ENCODE measurements around the gene AUTS2.
A peak's percentile ranks its signal among the peaks of the same experiment; 100 is the strongest.

AUTS2 gene

DNA sequence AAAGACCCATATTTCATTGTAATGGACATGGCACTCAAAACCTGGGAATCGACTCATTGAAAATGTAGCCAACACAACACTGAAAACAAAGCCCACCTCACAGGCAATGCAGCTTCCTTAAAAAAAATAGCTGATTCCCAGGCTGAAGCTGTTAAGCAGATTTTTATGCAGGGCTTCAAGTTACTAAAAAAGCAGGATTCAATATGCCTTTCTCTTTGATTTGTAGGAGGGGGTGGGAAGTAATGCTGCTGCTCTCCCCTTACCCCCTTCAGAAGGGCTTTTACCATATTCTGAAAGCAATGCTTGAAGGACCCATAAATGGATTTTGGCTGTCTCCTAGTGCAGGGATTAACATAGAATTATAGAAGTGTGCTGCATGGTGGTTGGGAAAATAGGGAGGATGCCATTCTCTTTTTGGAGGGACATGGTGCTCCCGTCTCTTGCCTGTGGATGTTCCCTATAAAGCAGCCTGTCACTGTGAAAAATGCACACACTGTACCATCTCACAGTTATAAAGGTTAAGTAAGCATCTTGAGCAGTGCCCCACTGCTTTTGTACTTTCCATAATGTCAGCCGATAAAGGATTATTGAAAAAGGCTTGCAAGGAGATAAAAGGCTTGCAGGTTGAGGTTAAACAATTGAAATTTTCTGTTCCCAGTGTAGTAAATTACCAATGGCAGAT, 262.8 kb downstream of the AUTS2 start:
- no peak for FAIRE-seq
- DNase-seq (ENCODE audit: extremely low spot score, insufficient read length, low read depth): no peak

DNA sequence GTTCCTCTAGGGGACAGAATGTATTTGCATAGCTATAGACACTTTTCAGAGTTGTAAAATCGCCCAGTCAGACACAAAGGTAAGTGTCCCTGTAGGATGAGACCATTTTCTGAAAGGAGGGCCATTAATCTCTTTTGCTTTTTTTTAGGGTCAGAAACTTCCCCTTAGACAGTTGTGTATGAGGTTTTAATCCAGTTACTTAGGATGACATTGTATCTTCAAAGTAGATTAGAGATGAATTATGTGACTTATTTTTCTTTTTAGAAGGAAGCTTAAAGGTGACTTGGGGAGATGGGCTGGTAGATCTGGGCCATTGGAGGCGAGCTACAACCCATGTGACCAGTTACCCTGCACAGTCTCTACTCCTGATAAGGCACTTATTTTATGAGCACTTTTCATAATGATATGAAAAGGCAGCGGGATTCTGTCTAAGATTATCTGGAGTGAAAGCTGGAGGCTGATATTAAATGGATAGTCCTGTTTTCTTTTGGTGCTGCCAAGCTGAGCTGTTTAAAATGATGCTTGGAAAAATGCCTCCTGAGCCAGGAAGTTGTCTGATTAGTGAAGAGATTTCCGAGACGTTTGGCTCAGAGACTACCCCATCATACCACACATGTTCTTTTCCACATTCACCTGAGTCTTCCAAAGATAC, 264.3 kb downstream of the AUTS2 start:
- no peak for DNase-seq (ENCODE audit: extremely low spot score, insufficient read length, low read depth)

DNA sequence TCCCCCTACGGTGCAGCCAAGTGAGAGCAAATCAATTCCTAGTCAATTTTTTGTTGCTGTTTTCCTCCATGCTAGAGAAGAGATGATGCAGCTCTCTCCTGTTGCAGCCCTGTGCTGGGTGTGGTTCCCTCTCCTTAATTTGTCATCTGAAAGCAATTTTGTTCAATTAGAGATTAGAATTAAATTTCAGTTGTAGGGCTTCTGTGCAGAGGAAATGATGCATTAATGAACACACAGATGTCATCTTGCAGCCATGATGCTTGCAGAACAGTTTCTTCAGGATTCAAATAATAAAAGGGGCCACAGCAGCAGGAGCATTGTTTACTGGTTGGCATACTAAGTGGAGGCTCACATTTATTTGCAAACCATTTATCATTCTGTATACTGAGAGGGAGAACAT, 266.0 kb downstream of the AUTS2 start:
- FAIRE-seq (no peak), DNase-seq (ENCODE audit: extremely low spot score, insufficient read length, low read depth) (no peak)

More for the DNA sequence above, 264.3 kb downstream of the AUTS2 start:
- FAIRE-seq: no peak

- FAIRE-seq (peak; percentile 46), DNase-seq (ENCODE audit: extremely low spot score, insufficient read length, low read depth) (no peak)
These were observed 266.5 kb downstream of the AUTS2 start for GRCh38 chr7:69864822-69865221.

DNA sequence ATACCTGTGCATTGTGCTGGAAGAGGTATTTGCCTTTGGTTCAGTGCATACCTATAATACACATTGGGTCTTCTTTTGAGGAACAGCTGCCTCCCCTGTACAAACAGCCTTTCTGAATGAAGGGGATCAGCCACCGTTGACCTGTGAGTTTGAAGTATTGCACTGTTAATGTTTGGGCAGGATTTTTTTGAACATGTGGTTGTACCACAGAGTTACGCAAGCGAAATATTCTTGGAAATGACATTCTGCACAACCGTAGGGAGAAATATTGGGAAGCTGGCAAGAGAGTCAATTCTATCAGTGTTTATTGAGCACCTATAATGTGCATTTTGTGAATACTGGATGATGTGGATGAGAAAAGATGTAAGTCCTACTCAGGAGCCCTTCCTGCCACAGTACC, 270.6 kb downstream of the AUTS2 start:
- FAIRE-seq (no peak), DNase-seq (ENCODE audit: extremely low spot score, insufficient read length, low read depth) (no peak)

- DNase-seq (ENCODE audit: extremely low spot score, insufficient read length, low read depth) (no peak), FAIRE-seq (no peak)
These were observed 273.1 kb downstream of the AUTS2 start for GRCh38 chr7:69871213-69871885.

DNA sequence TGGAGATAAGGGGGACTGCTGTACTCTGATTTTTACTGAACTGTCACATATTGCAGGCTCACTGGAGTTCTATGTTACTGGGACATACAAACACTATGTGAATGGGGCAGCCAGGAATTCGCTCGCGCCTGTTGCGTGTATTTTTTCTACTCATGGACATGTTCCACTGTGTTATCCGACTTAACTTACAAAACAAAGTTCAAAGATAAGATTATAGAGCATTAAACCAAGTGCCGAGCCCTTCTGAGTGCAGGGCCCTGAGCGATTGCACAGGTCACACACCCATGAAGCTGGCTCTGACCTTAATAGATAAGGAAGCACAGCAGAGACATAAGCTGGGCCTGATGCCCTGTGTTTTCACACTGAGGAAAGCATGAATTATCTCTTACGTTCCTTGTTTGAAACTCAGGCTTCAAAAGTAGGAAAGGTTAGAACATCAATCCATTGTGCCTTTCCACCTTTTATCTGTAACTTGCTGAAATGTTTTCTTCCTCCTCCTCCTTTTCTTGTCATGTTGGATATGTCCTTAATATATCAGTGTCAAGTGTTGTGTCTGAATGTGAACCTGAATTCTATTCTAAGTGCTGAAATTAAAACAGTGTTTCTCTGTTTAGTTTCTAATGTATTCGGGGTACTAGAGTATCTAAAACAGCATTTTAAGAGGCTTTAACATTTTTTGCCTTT, 273.8 kb downstream of the AUTS2 start:
- FAIRE-seq: no peak

DNA sequence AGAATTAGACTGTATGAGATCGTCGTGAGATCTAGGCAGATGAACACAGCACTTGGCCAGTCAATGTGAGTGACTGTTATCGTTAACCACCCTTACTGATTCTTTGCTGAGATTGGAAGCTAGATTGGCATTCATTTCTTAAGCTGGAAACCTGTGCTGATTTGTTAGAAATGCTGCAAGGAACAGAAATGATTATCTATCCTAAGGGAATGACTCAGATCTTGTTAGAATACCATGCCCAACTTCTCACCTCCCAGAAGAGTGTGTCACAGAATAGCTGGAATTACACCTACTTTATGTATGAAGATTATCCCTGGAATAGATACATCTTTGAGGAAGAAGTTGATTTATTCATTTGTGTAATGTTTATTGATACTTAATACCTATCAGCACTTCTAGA, 275.2 kb downstream of the AUTS2 start:
- no peak for FAIRE-seq

More for the DNA sequence above, 273.8 kb downstream of the AUTS2 start:
- no peak for DNase-seq (ENCODE audit: extremely low spot score, insufficient read length, low read depth)

GRCh38 chr7:69878015-69878414, 279.7 kb downstream of the AUTS2 start:
- FAIRE-seq: no peak

More for the DNA sequence above, 275.2 kb downstream of the AUTS2 start:
- DNase-seq (ENCODE audit: extremely low spot score, insufficient read length, low read depth): no peak

DNA sequence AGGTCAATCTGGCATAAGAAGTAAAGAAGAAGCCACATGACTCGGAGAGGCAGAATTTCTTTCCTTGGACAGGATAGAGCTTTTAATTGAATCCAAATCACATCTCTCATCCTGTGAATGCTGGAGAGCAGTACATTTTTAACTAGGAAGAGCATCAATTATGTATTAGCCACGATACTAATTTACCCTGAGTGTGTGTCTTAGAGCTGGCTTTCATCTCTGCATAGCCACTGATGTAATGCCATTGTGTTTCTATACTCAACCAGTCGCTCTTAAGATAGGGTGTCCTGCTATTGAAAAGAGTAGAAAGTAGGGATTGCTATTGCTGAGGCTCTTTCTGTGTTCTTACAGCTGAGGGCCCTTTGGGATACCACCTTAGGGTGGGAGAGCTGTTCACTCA, 280.3 kb downstream of the AUTS2 start:
- DNase-seq (ENCODE audit: extremely low spot score, insufficient read length, low read depth): no peak
- no peak for FAIRE-seq

More at GRCh38 chr7:69878015-69878414, 279.7 kb downstream of the AUTS2 start:
- DNase-seq (ENCODE audit: extremely low spot score, insufficient read length, low read depth): no peak

DNA sequence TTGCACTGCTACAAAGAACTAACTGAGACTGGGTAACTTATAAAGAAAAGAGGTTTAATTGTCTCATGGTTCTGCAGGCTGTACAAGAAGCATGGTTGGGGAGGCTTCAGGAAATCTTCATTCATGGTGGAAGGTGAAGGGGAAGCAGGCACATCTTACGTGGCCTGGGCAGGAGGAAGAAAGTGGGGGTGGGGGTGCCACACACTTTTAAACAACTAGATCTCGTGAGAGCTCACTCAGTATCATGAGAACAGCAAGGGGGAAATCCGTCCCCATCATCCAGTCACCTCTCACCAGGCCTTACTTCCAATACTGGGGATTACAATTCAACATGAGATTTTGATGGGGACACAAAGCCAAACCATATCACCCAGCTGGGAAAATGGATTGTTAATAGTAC, 281.7 kb downstream of the AUTS2 start:
- DNase-seq (ENCODE audit: extremely low spot score, insufficient read length, low read depth) (no peak), FAIRE-seq (no peak)

GRCh38 chr7:69880840-69881239, 282.6 kb downstream of the AUTS2 start:
- FAIRE-seq: no peak
- no peak for DNase-seq (ENCODE audit: extremely low spot score, insufficient read length, low read depth)

DNA sequence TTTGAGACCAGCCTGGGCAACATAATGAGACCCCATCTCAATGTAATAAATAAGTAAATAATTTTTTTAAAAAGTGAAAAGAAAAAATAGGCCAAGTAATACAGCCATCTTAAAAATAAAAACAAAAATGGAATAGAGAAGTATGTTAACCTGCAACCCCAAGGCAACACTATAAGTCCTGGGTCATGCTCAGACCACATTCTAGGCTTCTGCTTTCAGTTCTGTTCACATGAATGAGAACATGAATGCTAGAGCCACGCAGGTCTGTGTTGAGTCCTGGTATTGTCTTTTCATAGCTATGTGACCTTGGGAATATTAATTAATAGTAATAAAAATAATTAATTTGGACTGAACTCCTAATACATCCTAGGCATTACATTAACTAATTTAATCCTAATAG, 284.0 kb downstream of the AUTS2 start:
- FAIRE-seq: no peak
- DNase-seq (ENCODE audit: extremely low spot score, insufficient read length, low read depth): no peak

- FAIRE-seq (no peak), DNase-seq (ENCODE audit: extremely low spot score, insufficient read length, low read depth) (no peak)
These were observed 285.2 kb downstream of the AUTS2 start for GRCh38 chr7:69883399-69883891.

- DNase-seq (ENCODE audit: extremely low spot score, insufficient read length, low read depth): no peak
- no peak for FAIRE-seq
These were observed 287.2 kb downstream of the AUTS2 start for GRCh38 chr7:69885431-69885830.

GRCh38 chr7:69889338-69889975, 291.2 kb downstream of the AUTS2 start:
- DNase-seq (ENCODE audit: extremely low spot score, insufficient read length, low read depth) (no peak), FAIRE-seq (no peak)

DNA sequence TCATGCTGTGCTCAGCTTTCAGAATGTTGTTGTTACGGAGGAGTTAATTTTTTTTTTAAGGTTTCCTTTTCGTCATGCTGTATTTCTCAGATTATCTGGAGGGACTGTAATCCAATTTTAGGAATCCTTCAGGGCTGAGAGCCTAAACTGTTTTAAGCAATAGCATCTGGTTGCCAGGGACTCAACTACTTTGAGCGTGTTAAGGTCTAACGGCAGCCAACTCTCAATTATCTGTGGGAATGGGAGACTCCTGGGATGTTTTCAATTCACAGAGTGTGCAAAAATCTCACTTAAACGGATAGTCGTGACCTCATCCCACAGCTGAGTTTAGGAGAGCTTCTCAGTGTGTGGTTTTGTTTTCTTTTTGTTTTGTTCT, 291.7 kb downstream of the AUTS2 start:
- FAIRE-seq: no peak

GRCh38 chr7:69892790-69893189, 294.5 kb downstream of the AUTS2 start:
- DNase-seq (ENCODE audit: extremely low spot score, insufficient read length, low read depth) (no peak), FAIRE-seq (no peak)

More for the DNA sequence above, 291.7 kb downstream of the AUTS2 start:
- no peak for DNase-seq (ENCODE audit: extremely low spot score, insufficient read length, low read depth)

DNA sequence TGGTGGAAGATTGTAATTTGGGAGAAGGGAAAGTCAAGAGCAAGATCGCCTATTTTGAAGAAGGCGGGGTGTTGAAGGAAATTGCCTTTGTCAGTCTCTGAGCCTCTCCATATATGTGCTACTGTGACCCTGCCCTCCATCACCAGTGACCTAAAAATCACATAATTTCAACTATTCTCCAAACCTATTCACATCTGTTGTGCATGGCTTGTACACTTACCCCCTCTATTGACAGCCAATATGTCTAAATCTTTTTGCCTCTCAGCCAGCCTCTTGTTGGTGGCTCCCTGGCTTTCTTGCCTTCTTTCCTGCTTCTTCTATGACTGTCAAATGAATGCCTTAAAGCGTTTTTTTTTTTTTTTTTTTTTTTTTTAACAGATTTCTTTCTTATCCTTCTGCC, 295.6 kb downstream of the AUTS2 start:
- no peak for DNase-seq (ENCODE audit: extremely low spot score, insufficient read length, low read depth)
- FAIRE-seq: no peak

GRCh38 chr7:69895446-69895845, 297.2 kb downstream of the AUTS2 start:
- DNase-seq (ENCODE audit: extremely low spot score, insufficient read length, low read depth): no peak
- no peak for FAIRE-seq
